Fibroblast of mammary gland (primary cell): ENCODE measurements around the gene GRK5.

ENCODE experiments used
- DNase-seq: peaks from one replicate; pipeline ENCODE4 v3.0.0-alpha.2; 2010; ENCODE audit warnings: low read depth
- H3K4me3 ChIP-seq: 2 replicates; pipeline ENCODE4 v1.5.1; 2011; ENCODE audit warnings: low read depth, mild to moderate bottlenecking, low read length, moderate library complexity; ENCODE audit not compliant: control insufficient read depth
- CTCF ChIP-seq: conservative IDR thresholded peaks from 2 replicates; pipeline ENCODE4 v1.5.1; 2011; ENCODE audit warnings: low read depth, low read length, inconsistent platforms; ENCODE audit not compliant: control insufficient read depth, insufficient read depth

Gene GRK5

GRCh38 chr10:119340893-119341458 is 133.6 kb downstream of the GRK5 start:
- TF ChIP-seq CTCF = no peak
- H3K4me3 ChIP-seq = no peak overlapping the region
- no peak for DNase-seq

GRCh38 chr10:119341459-119342301 is 134.3 kb downstream of the GRK5 start:
- no peak for TF ChIP-seq CTCF
- peak; percentile 71 for DNase-seq
- no peak overlapping the region for H3K4me3 ChIP-seq

GRCh38 chr10:119342335-119342734 is 135.0 kb downstream of the GRK5 start:
- no peak for TF ChIP-seq CTCF
- H3K4me3 ChIP-seq = no peak overlapping the region
- no peak for DNase-seq

- no peak for DNase-seq
- H3K4me3 ChIP-seq = no peak overlapping the region
- no peak for TF ChIP-seq CTCF
These were observed 135.7 kb downstream of the GRK5 start for GRCh38 chr10:119343011-119343601.

- TF ChIP-seq CTCF = no peak
- no peak for DNase-seq
- no peak overlapping the region for H3K4me3 ChIP-seq
These were observed 137.0 kb downstream of the GRK5 start for GRCh38 chr10:119344381-119344780.

- DNase-seq = no peak
- no peak overlapping the region for H3K4me3 ChIP-seq
- no peak for TF ChIP-seq CTCF
These were observed 138.9 kb downstream of the GRK5 start for GRCh38 chr10:119346095-119346832.
